22Rv1 (cell line): ENCODE data around the gene PPP1R9B.

ENCODE experiments used
- H3K27ac ChIP-seq: fragments of 450-650 bp; 2 replicates; pipeline ENCODE4 v1.5.1; 2017
- CTCF ChIP-seq: fragments of 450-650 bp; IDR thresholded peaks from 2 replicates; pipeline ENCODE4 v1.5.1; 2017; ENCODE audit warnings: mild to moderate bottlenecking
- ZFX ChIP-seq: fragments of 450-650 bp; IDR thresholded peaks from 2 replicates; pipeline ENCODE4 v1.6.1; 2017; ENCODE audit warnings: antibody characterized with exemption, borderline replicate concordance

Gene PPP1R9B

GRCh38 chr17:50100921-50101345 is 49.5 kb downstream of the PPP1R9B start:
- H3K27ac ChIP-seq, result no peak overlapping the region
- TF ChIP-seq CTCF (no peak), ZFX (no peak)

- TF ChIP-seq ZFX, result no peak
- no peak for TF ChIP-seq CTCF
Observed at GRCh38 chr17:50100480-50100883, 50.0 kb downstream of the PPP1R9B start.

GRCh38 chr17:50099003-50099402 is 51.5 kb downstream of the PPP1R9B start:
- TF ChIP-seq ZFX, result no peak
- TF ChIP-seq CTCF, result no peak

More at GRCh38 chr17:50100480-50100883, 50.0 kb downstream of the PPP1R9B start:
- H3K27ac ChIP-seq, result no peak overlapping the region

GRCh38 chr17:50098583-50098982 is 51.9 kb downstream of the PPP1R9B start:
- H3K27ac ChIP-seq, result no peak overlapping the region
- no peak for TF ChIP-seq ZFX
- TF ChIP-seq CTCF, result no peak

More at GRCh38 chr17:50099003-50099402, 51.5 kb downstream of the PPP1R9B start:
- no peak overlapping the region for H3K27ac ChIP-seq

GRCh38 chr17:50097926-50098325 is 52.6 kb downstream of the PPP1R9B start:
- TF ChIP-seq ZFX (no peak), CTCF (no peak)

GRCh38 chr17:50097455-50097854 is 53.0 kb downstream of the PPP1R9B start:
- no peak for TF ChIP-seq ZFX
- TF ChIP-seq CTCF, result no peak
- H3K27ac ChIP-seq, result no peak overlapping the region

More at GRCh38 chr17:50097926-50098325, 52.6 kb downstream of the PPP1R9B start:
- H3K27ac ChIP-seq, result no peak overlapping the region

GRCh38 chr17:50096758-50097157 is 53.7 kb downstream of the PPP1R9B start:
- H3K27ac ChIP-seq, result no peak overlapping the region
- TF ChIP-seq ZFX (no peak), CTCF (no peak)
